ENCODE data around the gene ZMAT5.

ZMAT5 gene

GRCh38 chr22:29710193-29710592 lies 56.6 kb downstream of the ZMAT5 start:
- no peaks in the 10 kb centered on the region for H3K4me1 ChIP-seq (ENCODE audit: insufficient read depth, poor library complexity, severe bottlenecking)
- H3K9me3 ChIP-seq (ENCODE audit: severe bottlenecking), result no peaks in the 10 kb centered on the region
- H3K4me3 ChIP-seq (ENCODE audit: severe bottlenecking), result no peak overlapping the region
- no peak overlapping the region for H3K27ac ChIP-seq (ENCODE audit: poor library complexity, severe bottlenecking)
- no peaks in the 10 kb centered on the region for H3K27me3 ChIP-seq (ENCODE audit: insufficient read depth, poor library complexity, severe bottlenecking)
- no peaks in the 10 kb centered on the region for H3K36me3 ChIP-seq (ENCODE audit: low read depth)
- no peak for TF ChIP-seq CTCF (IDR thresholded peaks at IDR 0.05; ENCODE audit: poor library complexity, severe bottlenecking)
- DNase-seq (ENCODE audit: low spot score) (no peak), ATAC-seq (ENCODE audit: low read depth) (no peak)

- H3K9me3 ChIP-seq (ENCODE audit: severe bottlenecking), result no peaks in the 10 kb centered on the region
- H3K27ac ChIP-seq (ENCODE audit: poor library complexity, severe bottlenecking), result no peak overlapping the region
- DNase-seq (ENCODE audit: low spot score) (no peak), ATAC-seq (ENCODE audit: low read depth) (no peak)
- H3K4me3 ChIP-seq (ENCODE audit: severe bottlenecking), result no peak overlapping the region
- no peaks in the 10 kb centered on the region for H3K36me3 ChIP-seq (ENCODE audit: low read depth)
- no peaks in the 10 kb centered on the region for H3K27me3 ChIP-seq (ENCODE audit: insufficient read depth, poor library complexity, severe bottlenecking)
- no peaks in the 10 kb centered on the region for H3K4me1 ChIP-seq (ENCODE audit: insufficient read depth, poor library complexity, severe bottlenecking)
- no peak for TF ChIP-seq CTCF (IDR thresholded peaks at IDR 0.05; ENCODE audit: poor library complexity, severe bottlenecking)
Measured at GRCh38 chr22:29707471-29707870, 59.3 kb downstream of the ZMAT5 start.

GRCh38 chr22:29707010-29707409 lies 59.8 kb downstream of the ZMAT5 start:
- H3K4me1 ChIP-seq (ENCODE audit: insufficient read depth, poor library complexity, severe bottlenecking), result no peaks in the 10 kb centered on the region
- H3K27ac ChIP-seq (ENCODE audit: poor library complexity, severe bottlenecking), result no peak overlapping the region
- no peak for TF ChIP-seq CTCF (IDR thresholded peaks at IDR 0.05; ENCODE audit: poor library complexity, severe bottlenecking)
- H3K27me3 ChIP-seq (ENCODE audit: insufficient read depth, poor library complexity, severe bottlenecking), result no peaks in the 10 kb centered on the region
- DNase-seq (ENCODE audit: low spot score) (no peak), ATAC-seq (ENCODE audit: low read depth) (no peak)
- H3K9me3 ChIP-seq (ENCODE audit: severe bottlenecking), result no peaks in the 10 kb centered on the region
- no peak overlapping the region for H3K4me3 ChIP-seq (ENCODE audit: severe bottlenecking)
- no peaks in the 10 kb centered on the region for H3K36me3 ChIP-seq (ENCODE audit: low read depth)

GRCh38 chr22:29706486-29706885 lies 60.3 kb downstream of the ZMAT5 start:
- ATAC-seq (ENCODE audit: low read depth), result no peak
- no peaks in the 10 kb centered on the region for H3K9me3 ChIP-seq (ENCODE audit: severe bottlenecking)
- TF ChIP-seq CTCF (IDR thresholded peaks at IDR 0.05; ENCODE audit: poor library complexity, severe bottlenecking), result no peak
- no peak for DNase-seq (ENCODE audit: low spot score)
- no peaks in the 10 kb centered on the region for H3K36me3 ChIP-seq (ENCODE audit: low read depth)
- H3K4me1 ChIP-seq (ENCODE audit: insufficient read depth, poor library complexity, severe bottlenecking), result no peaks in the 10 kb centered on the region
- no peak overlapping the region for H3K4me3 ChIP-seq (ENCODE audit: severe bottlenecking)
- no peaks in the 10 kb centered on the region for H3K27me3 ChIP-seq (ENCODE audit: insufficient read depth, poor library complexity, severe bottlenecking)
- no peak overlapping the region for H3K27ac ChIP-seq (ENCODE audit: poor library complexity, severe bottlenecking)

- Histone ChIP-seq H3K36me3 (ENCODE audit: low read depth) (no peaks in the 10 kb centered on the region), H3K27ac (ENCODE audit: poor library complexity, severe bottlenecking) (no peak overlapping the region), H3K4me1 (ENCODE audit: insufficient read depth, poor library complexity, severe bottlenecking) (no peaks in the 10 kb centered on the region), H3K27me3 (ENCODE audit: insufficient read depth, poor library complexity, severe bottlenecking) (no peaks in the 10 kb centered on the region), H3K9me3 (ENCODE audit: severe bottlenecking) (no peaks in the 10 kb centered on the region), H3K4me3 (ENCODE audit: severe bottlenecking) (no peak overlapping the region)
- no peak for ATAC-seq (ENCODE audit: low read depth)
- DNase-seq (ENCODE audit: low spot score), result no peak
- TF ChIP-seq CTCF (IDR thresholded peaks at IDR 0.05; ENCODE audit: poor library complexity, severe bottlenecking), result no peak
Measured at GRCh38 chr22:29705651-29706050, 61.2 kb downstream of the ZMAT5 start.
